SK-N-SH (cell line): ENCODE measurements around the gene AATF.

Experiments
- EP300 ChIP-seq, 2 experiments: IDR thresholded peaks; 2 replicates each; pipeline versions ENCODE4 v1.4.0 to v1.6.1; 2012; ENCODE audit warnings: borderline replicate concordance in 1 of 2, low read depth in 1 of 2, low read length in 1 of 2
- EZH2phosphoT487 ChIP-seq: fragments of 200-600 bp; sonication (generic); IDR thresholded peaks from 2 replicates; pipeline ENCODE4 v1.6.1; 2017; ENCODE audit warnings: low read depth, mixed run types, mild to moderate bottlenecking, antibody characterized with exemption, moderate library complexity, borderline replicate concordance
- GATA2 ChIP-seq: sonication (generic); formaldehyde crosslinking; IDR thresholded peaks from 2 replicates; pipeline ENCODE4 v1.5.0; 2020; ENCODE audit warnings: mild to moderate bottlenecking, missing genetic modification reagents
- MEF2A ChIP-seq: IDR thresholded peaks from 2 replicates; pipeline ENCODE4 v1.4.0; 2012; ENCODE audit warnings: low read depth, borderline replicate concordance
- NFIC ChIP-seq: IDR thresholded peaks from 2 replicates; pipeline ENCODE4 v1.4.0; 2012; ENCODE audit warnings: borderline replicate concordance
- SMC3 ChIP-seq: IDR thresholded peaks from 2 replicates; pipeline ENCODE4 v1.6.1; 2012; ENCODE audit warnings: low read depth, low read length, improper control_type of control experiment
- TF ChIP-seq, protein P1 (sequence below): fragments of 200-600 bp; sonication (generic); IDR thresholded peaks from 2 replicates; pipeline ENCODE4 v1.6.1; 2017; ENCODE audit warnings: antibody characterized with exemption, mild to moderate bottlenecking, moderate library complexity
- TF ChIP-seq, protein P2 (sequence below): IDR thresholded peaks from 2 replicates; pipeline ENCODE4 v1.4.0; 2012; ENCODE audit warnings: low read depth, borderline replicate concordance
- TF ChIP-seq, protein P3 (sequence below): IDR thresholded peaks from 2 replicates; pipeline ENCODE4 v1.4.0; 2012; ENCODE audit warnings: low read depth, borderline replicate concordance

DNA sequence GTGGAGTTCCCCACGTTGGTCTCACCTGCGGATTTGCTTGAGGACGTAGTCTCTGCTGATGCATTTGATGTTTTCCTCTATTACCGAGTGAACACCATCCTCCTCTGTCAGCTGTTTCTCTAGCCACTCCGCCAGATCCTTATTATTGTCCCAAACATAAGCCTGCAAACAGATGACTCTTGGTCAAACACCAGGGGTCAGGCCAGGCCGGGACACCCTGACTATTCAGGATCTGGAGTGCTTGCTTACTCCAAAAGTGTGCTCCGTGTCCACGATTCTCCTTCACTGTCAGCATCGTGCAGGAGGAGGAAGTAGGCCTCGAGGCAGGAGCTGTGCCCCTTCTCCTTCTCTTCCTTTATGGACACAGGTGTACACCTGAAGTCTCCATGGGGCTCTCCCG is 140.2 kb downstream of the AATF start:
- TF ChIP-seq, protein P1, sequence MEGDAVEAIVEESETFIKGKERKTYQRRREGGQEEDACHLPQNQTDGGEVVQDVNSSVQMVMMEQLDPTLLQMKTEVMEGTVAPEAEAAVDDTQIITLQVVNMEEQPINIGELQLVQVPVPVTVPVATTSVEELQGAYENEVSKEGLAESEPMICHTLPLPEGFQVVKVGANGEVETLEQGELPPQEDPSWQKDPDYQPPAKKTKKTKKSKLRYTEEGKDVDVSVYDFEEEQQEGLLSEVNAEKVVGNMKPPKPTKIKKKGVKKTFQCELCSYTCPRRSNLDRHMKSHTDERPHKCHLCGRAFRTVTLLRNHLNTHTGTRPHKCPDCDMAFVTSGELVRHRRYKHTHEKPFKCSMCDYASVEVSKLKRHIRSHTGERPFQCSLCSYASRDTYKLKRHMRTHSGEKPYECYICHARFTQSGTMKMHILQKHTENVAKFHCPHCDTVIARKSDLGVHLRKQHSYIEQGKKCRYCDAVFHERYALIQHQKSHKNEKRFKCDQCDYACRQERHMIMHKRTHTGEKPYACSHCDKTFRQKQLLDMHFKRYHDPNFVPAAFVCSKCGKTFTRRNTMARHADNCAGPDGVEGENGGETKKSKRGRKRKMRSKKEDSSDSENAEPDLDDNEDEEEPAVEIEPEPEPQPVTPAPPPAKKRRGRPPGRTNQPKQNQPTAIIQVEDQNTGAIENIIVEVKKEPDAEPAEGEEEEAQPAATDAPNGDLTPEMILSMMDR = peak; percentile 12; the same call in 1 of the 2 replicates
- TF ChIP-seq, protein P2, sequence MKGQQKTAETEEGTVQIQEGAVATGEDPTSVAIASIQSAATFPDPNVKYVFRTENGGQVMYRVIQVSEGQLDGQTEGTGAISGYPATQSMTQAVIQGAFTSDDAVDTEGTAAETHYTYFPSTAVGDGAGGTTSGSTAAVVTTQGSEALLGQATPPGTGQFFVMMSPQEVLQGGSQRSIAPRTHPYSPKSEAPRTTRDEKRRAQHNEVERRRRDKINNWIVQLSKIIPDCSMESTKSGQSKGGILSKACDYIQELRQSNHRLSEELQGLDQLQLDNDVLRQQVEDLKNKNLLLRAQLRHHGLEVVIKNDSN = no peak
- no peak for TF ChIP-seq MEF2A
- no peak for TF ChIP-seq EP300 (IDR thresholded peaks at IDR 0.05; ENCODE audit: borderline replicate concordance in 1 of 2, low read depth in 1 of 2, low read length in 1 of 2)
- TF ChIP-seq, protein P3, sequence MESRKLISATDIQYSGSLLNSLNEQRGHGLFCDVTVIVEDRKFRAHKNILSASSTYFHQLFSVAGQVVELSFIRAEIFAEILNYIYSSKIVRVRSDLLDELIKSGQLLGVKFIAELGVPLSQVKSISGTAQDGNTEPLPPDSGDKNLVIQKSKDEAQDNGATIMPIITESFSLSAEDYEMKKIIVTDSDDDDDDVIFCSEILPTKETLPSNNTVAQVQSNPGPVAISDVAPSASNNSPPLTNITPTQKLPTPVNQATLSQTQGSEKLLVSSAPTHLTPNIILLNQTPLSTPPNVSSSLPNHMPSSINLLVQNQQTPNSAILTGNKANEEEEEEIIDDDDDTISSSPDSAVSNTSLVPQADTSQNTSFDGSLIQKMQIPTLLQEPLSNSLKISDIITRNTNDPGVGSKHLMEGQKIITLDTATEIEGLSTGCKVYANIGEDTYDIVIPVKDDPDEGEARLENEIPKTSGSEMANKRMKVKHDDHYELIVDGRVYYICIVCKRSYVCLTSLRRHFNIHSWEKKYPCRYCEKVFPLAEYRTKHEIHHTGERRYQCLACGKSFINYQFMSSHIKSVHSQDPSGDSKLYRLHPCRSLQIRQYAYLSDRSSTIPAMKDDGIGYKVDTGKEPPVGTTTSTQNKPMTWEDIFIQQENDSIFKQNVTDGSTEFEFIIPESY = no peak
- TF ChIP-seq GATA2 (CRISPR knock-in tag) = no peak
- no peak for TF ChIP-seq EZH2phosphoT487
- peak; percentile 45; the same call in 1 of the 2 replicates for TF ChIP-seq SMC3
- no peak for TF ChIP-seq NFIC
